GM12878 (cell line): ENCODE measurements around the gene KCNJ12. TPM values are rescaled to one million over a fixed set of nuclear protein-coding genes. Genes with fewer than 3 reads are reported as not detected.

Experiments
- ATAC-seq: fragments of 200-7000 bp; cut with Tn5 transposase; 3 replicates; pipeline ENCODE4 v1.9.1; 2020; ENCODE audit warnings: mild to moderate bottlenecking, moderate library complexity
- BruUV-seq: library from RNA; stranded (reverse); fragments of 400-500 nt; replicated peaks from 2 replicates; lab custom pipeline; 2021; lab: Mats Ljungman, UMichigan
- CTCF ChIA-PET: fragments of 300-600 bp; sonication (Branson Sonifier 250); formaldehyde crosslinking; extraction: SDS; loops from one replicate; lab custom pipeline; 2021; ENCODE audit warnings: inconsistent platforms; lab: Yijun Ruan, JAX
- POLR2A ChIA-PET: fragments of 350-600 bp; formaldehyde crosslinking; extraction: SDS; loops from one replicate; lab custom pipeline; 2021; ENCODE audit warnings: inconsistent platforms; lab: Charles Lee
- RAD21 ChIA-PET: fragments of 300-600 bp; sonication (Branson Sonifier 250); formaldehyde crosslinking; loops from one replicate; lab custom pipeline; 2023; ENCODE audit warnings: antibody characterized with exemption; ENCODE audit not compliant: unreplicated experiment; lab: Charles Lee
- SMC1A ChIA-PET: fragments of 300-600 bp; sonication (Branson Sonifier 250); formaldehyde crosslinking; loops from one replicate; lab custom pipeline; 2023; ENCODE audit not compliant: unreplicated experiment, uncharacterized antibody; lab: Charles Lee
- DNase-seq: peaks from one replicate; pipeline ENCODE4 v3.0.0-alpha.2; 2011; ENCODE audit warnings: low read depth, low spot score
- FAIRE-seq: peaks from 3 replicates; lab custom pipeline; 2011; peaks lifted over from hg19 to GRCh38; lab: Jason Lieb, UNC
- H2AFZ ChIP-seq: 2 replicates; pipeline ENCODE4 v1.6.0; 2011; ENCODE audit warnings: low read depth, low read length, control low read depth; ENCODE audit not compliant: control insufficient read depth
- H3K27ac ChIP-seq: 2 replicates; pipeline ENCODE4 v1.5.1; 2011; ENCODE audit warnings: control low read depth; ENCODE audit not compliant: control insufficient read depth, insufficient read depth
- H3K27me3 ChIP-seq, 2 experiments: replicated peaks in 1 of 2; 2 replicates each; pipeline versions ENCODE4 v1.6.0 to v1.6.1; 2011; ENCODE audit warnings: low read length in 1 of 2; ENCODE audit not compliant: control insufficient read depth in 2 of 2, insufficient read depth in 2 of 2
- H3K36me3 ChIP-seq, 2 experiments: 2 replicates each; pipeline ENCODE4 v1.5.1; 2011; ENCODE audit warnings: low read length in 1 of 2; ENCODE audit not compliant: control insufficient read depth in 2 of 2, insufficient read depth in 2 of 2
- H3K4me1 ChIP-seq: 2 replicates; pipeline ENCODE4 v1.6.1; 2011; ENCODE audit warnings: mild to moderate bottlenecking, low read length, moderate library complexity, mixed read lengths; ENCODE audit not compliant: control insufficient read depth, insufficient read depth
- H3K4me2 ChIP-seq: 2 replicates; pipeline ENCODE4 v1.6.0; 2011; ENCODE audit warnings: control low read depth; ENCODE audit not compliant: control insufficient read depth, insufficient read depth
- H3K4me3 ChIP-seq: fragments of 200-600 bp; sonication (generic); 2 replicates; pipeline ENCODE4 v1.5.1; 2016
- H3K79me2 ChIP-seq: 2 replicates; pipeline ENCODE4 v1.6.0; 2011; ENCODE audit warnings: low read length; ENCODE audit not compliant: control insufficient read depth, insufficient read depth
- H3K9ac ChIP-seq: 2 replicates; pipeline ENCODE4 v1.8.0; 2011; ENCODE audit warnings: low read length, control low read depth, mixed read lengths; ENCODE audit not compliant: control insufficient read depth, insufficient read depth
- H3K9me3 ChIP-seq: replicated peaks from 3 replicates; pipeline ENCODE4 v1.5.1; 2011; ENCODE audit warnings: mild to moderate bottlenecking, low read length; ENCODE audit not compliant: control insufficient read depth, insufficient read depth
- H4K20me1 ChIP-seq: 2 replicates; pipeline ENCODE4 v1.6.0; 2011; ENCODE audit not compliant: control insufficient read depth, insufficient read depth
- CHD4 ChIP-seq: fragments of 200-600 bp; sonication (generic); IDR thresholded peaks from 2 replicates; pipeline ENCODE4 v1.6.1; 2016; ENCODE audit warnings: mild to moderate bottlenecking
- CREM ChIP-seq: IDR thresholded peaks from 2 replicates; pipeline ENCODE4 v1.6.1; 2014; ENCODE audit warnings: antibody characterized with exemption, low read depth
- CTCF ChIP-seq, 3 experiments: IDR thresholded peaks in 2 of 3; conservative IDR thresholded peaks in 1 of 3; 2 replicates each; pipeline ENCODE4 v1.5.1; 2011; ENCODE audit warnings: low read depth in 3 of 3, low read length in 3 of 3, mild to moderate bottlenecking in 3 of 3, control low read depth in 2 of 3, moderate library complexity in 2 of 3, inconsistent platforms in 1 of 3, mixed read lengths in 1 of 3; ENCODE audit not compliant: control insufficient read depth in 2 of 3, insufficient read depth in 1 of 3; ENCODE audit errors: extremely low read depth in 1 of 3
- EGR1 ChIP-seq, 2 experiments: IDR thresholded peaks; 1 replicate in 1 of 2; 2 replicates in 1 of 2; pipeline ENCODE4 v1.6.1; 2011 to 2012; ENCODE audit warnings: low read depth in 2 of 2, low read length in 2 of 2, borderline replicate concordance in 1 of 2, mild to moderate bottlenecking in 1 of 2, moderate library complexity in 1 of 2
- IRF3 ChIP-seq: fragments of 450-650 bp; IDR thresholded peaks from 2 replicates; pipeline ENCODE4 v1.6.1; 2014; ENCODE audit warnings: mild to moderate bottlenecking
- NFXL1 ChIP-seq: fragments of 450-650 bp; IDR thresholded peaks from 2 replicates; pipeline ENCODE4 v1.6.1; 2017; ENCODE audit warnings: antibody characterized with exemption, mild to moderate bottlenecking, borderline replicate concordance
- NFYA ChIP-seq: IDR thresholded peaks from 2 replicates; pipeline ENCODE4 v1.6.1; 2011; ENCODE audit warnings: low read depth, mild to moderate bottlenecking, low read length, improper control_type of control experiment, borderline replicate concordance
- NR2C2 ChIP-seq: IDR thresholded peaks from 2 replicates; pipeline ENCODE4 v1.6.1; 2011; ENCODE audit warnings: borderline replicate concordance, low read depth; ENCODE audit not compliant: control insufficient read depth, insufficient read length
- PAX5 ChIP-seq: IDR thresholded peaks from 2 replicates; pipeline ENCODE4 v1.6.1; 2011; ENCODE audit warnings: low read depth, low read length, borderline replicate concordance
- SMARCA5 ChIP-seq: fragments of 450-650 bp; IDR thresholded peaks from 2 replicates; pipeline ENCODE4 v1.6.1; 2017; ENCODE audit warnings: mild to moderate bottlenecking
- SRF ChIP-seq, 2 experiments: IDR thresholded peaks; 2 replicates each; pipeline ENCODE4 v1.6.1; 2011; ENCODE audit warnings: low read depth in 2 of 2, low read length in 2 of 2, mild to moderate bottlenecking in 1 of 2, moderate library complexity in 1 of 2
- TARDBP ChIP-seq: IDR thresholded peaks from 2 replicates; pipeline ENCODE4 v1.6.1; 2016; ENCODE audit warnings: borderline replicate concordance
- USF2 ChIP-seq: IDR thresholded peaks from 2 replicates; pipeline ENCODE4 v1.6.1; 2011; ENCODE audit warnings: low read depth, low read length, improper control_type of control experiment, borderline replicate concordance
- ZNF24 ChIP-seq: fragments of 450-650 bp; IDR thresholded peaks from 2 replicates; pipeline ENCODE4 v1.6.1; 2017; ENCODE audit warnings: antibody characterized with exemption, mild to moderate bottlenecking
- ZNF622 ChIP-seq: fragments of 450-650 bp; IDR thresholded peaks from 2 replicates; pipeline ENCODE4 v1.6.1; 2017; ENCODE audit warnings: mild to moderate bottlenecking, inconsistent platforms
- ZSCAN29 ChIP-seq: fragments of 450-650 bp; IDR thresholded peaks from 2 replicates; pipeline ENCODE4 v1.6.1; 2017; ENCODE audit warnings: mild to moderate bottlenecking, moderate library complexity
- WGBS: methylation state at CpG from one replicate; pipeline ENCODE4 v1.1.6; 2016; ENCODE audit warnings: low lambda C conversion rate; ENCODE audit not compliant: insufficient replicate concordance, insufficient coverage; ENCODE audit errors: missing lambda C conversion rate; 5-methylcytosine and 5-hydroxymethylcytosine counted together
- in situ Hi-C: fragments of 300-500 bp; cut with MboI; formaldehyde crosslinking; loops from 9 replicates; pipeline ENCODE4 v1.14.3; 2018; ENCODE audit warnings: mixed read lengths
- intact Hi-C: fragments of 100-400 bp; cut with micrococcal nuclease; formaldehyde crosslinking; loops from one replicate; pipeline ENCODE4 v1.14.2; 2022; ENCODE audit not compliant: unreplicated experiment
- polyA plus RNA-seq, 11 experiments: library from polyadenylated mRNA; depleted of rRNA in 4 of 11; unstranded in 6 of 11; stranded (reverse) in 5 of 11; fragments of >200 nt; fragmentation: Nextera tagmentation in 4 of 11; fragmentation: Illumina TruSeq in 1 of 11; extraction: Ambion mirVana in 4 of 11; extraction: Trizol in 1 of 11; gene quantifications; 1 replicate in 1 of 11; 2 replicates in 10 of 11; pipeline versions ENCODE4 v1.2.1 to v1.2.3, GENCODE V29; 2011 to 2016; ENCODE audit warnings: inconsistent platforms in 2 of 11, missing spikeins in 2 of 11, low read depth in 1 of 11
- total RNA-seq, 4 experiments: library from RNA; depleted of rRNA in 3 of 4; stranded (reverse); fragments of >200 nt in 3 of 4; fragmentation: Illumina TruSeq in 1 of 4; extraction: Trizol in 1 of 4; gene quantifications; 2 replicates each; pipeline versions ENCODE4 v1.2.1 to v1.2.3, GENCODE V29; 2013 to 2021
- TF ChIP-seq, protein P1 (sequence below): IDR thresholded peaks from 2 replicates; pipeline ENCODE4 v1.6.1; 2012; ENCODE audit warnings: low read depth, low read length, improper control_type of control experiment

The KCNJ12 gene
- total and polyA plus RNA-seq, 10 of the 15 experiments (the other 5 are each of a cell fraction or from before 2014, with no cell fraction given) = 0.04 to 0.21 (median 0.09) TPM; not detected in 3

DNA sequence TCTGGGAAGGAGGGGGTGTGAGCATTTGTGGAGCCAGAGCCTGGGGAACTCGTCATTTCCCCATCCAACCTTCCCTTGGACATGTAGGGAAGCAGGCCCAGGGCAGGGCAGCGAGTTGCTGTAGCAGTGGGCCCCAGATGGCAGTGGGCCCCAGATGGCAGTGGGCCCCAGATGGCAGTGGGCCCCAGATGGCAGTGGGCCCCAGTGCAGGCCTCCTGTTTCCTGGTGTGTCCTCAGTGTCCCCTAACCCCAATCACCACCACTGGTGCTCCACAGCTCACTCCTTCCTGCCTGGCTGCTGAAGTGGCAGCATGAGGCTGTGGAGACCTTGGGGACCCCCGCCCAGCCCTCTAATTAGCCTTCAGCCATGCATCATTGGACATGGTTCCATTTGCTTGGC, 4.5 kb downstream of the KCNJ12 start (continued):
- TF ChIP-seq SMARCA5 (no peak), NR2C2 (no peak), SRF (IDR thresholded peaks at IDR 0.05; ENCODE audit: low read depth in 2 of 2, low read length in 2 of 2) (no peak), CREM (no peak), CTCF (IDR thresholded peaks at IDR 0.05 in 2 of 3, conservative IDR thresholded peaks at IDR 0.05 in 1 of 3; ENCODE audit: control insufficient read depth in 2 of 3, extremely low read depth in 1 of 3, insufficient read depth in 1 of 3, low read depth in 3 of 3, low read length in 3 of 3) (no peak)

GRCh38 chr17:21381076-21381706, 5.0 kb downstream of the KCNJ12 start:
- H3K9me3 ChIP-seq = no peaks in the 10 kb centered on the region
- no peak overlapping the region for H3K27ac ChIP-seq
- ChIA-PET SMC1A (no interaction called here), RAD21 (no interaction called here), POLR2A (no interaction called here), CTCF (no interaction called here)
- no peak overlapping the region for H2AFZ ChIP-seq
- no peaks in the 10 kb centered on the region for H3K36me3 ChIP-seq
- no peaks in the 10 kb centered on the region for H3K79me2 ChIP-seq
- no peak for DNase-seq
- no peak for FAIRE-seq
- ATAC-seq = no peak
- WGBS = 32% methylated on average over 6 of the region's 6 CpGs
- BruUV-seq = no TSS peak
- H3K9ac ChIP-seq = no peak overlapping the region
- H3K4me3 ChIP-seq = no peak overlapping the region
- H3K4me2 ChIP-seq = no peak overlapping the region
- in situ Hi-C loops (no loop called here), intact Hi-C loops (no loop called here)
- no peaks in the 10 kb centered on the region; a peak in 2 of 4 replicates for H3K27me3 ChIP-seq
- H3K4me1 ChIP-seq = no peaks in the 10 kb centered on the region
- H4K20me1 ChIP-seq = no peaks in the 10 kb centered on the region
- TF ChIP-seq NFYA (no peak), EGR1 (IDR thresholded peaks at IDR 0.05; ENCODE audit: borderline replicate concordance in 1 of 2, low read depth in 2 of 2, low read length in 2 of 2) (no peak), ZNF24 (no peak), ZNF622 (no peak), NFXL1 (no peak), USF2 (no peak), TARDBP (no peak), ZSCAN29 (no peak), CHD4 (no peak), IRF3 (no peak), PAX5 (no peak)
- TF ChIP-seq, protein P1, sequence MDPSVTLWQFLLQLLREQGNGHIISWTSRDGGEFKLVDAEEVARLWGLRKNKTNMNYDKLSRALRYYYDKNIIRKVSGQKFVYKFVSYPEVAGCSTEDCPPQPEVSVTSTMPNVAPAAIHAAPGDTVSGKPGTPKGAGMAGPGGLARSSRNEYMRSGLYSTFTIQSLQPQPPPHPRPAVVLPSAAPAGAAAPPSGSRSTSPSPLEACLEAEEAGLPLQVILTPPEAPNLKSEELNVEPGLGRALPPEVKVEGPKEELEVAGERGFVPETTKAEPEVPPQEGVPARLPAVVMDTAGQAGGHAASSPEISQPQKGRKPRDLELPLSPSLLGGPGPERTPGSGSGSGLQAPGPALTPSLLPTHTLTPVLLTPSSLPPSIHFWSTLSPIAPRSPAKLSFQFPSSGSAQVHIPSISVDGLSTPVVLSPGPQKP = no peak
